SK-N-SH (cell line): ENCODE results near the gene MFAP2. TPM values are rescaled to one million over a fixed set of nuclear protein-coding genes. Genes with fewer than 3 reads are reported as not detected.

ENCODE experiments used
- CTCF ChIA-PET: fragments of 300-600, 350-600 bp; formaldehyde crosslinking; extraction: SDS; loops from one replicate; lab custom pipeline; 2021; lab: Yijun Ruan, JAX
- POLR2A ChIA-PET: fragments of 350-600 bp; sonication (Branson Sonifier 250); formaldehyde crosslinking; extraction: SDS; loops from one replicate; lab custom pipeline; 2020; ENCODE audit warnings: antibody characterized with exemption, inconsistent platforms; lab: Yijun Ruan, JAX
- DNase-seq: peaks from one replicate; pipeline ENCODE4 v3.0.0; 2012
- H2AFZ ChIP-seq: fragments of 200-600 bp; sonication (generic); 2 replicates; pipeline ENCODE4 v1.8.1; 2016; ENCODE audit warnings: antibody characterized with exemption, mild to moderate bottlenecking, low read depth
- H3F3A ChIP-seq: fragments of 200-600 bp; sonication (generic); replicated peaks from 2 replicates; pipeline ENCODE3; 2016; ENCODE audit warnings: antibody characterized with exemption, mild to moderate bottlenecking; ENCODE audit not compliant: insufficient read depth
- H3K27ac ChIP-seq, 2 experiments: fragments of 200-500 bp in 1 of 2; fragments of 200-600 bp in 1 of 2; sonication (Bioruptor generic) in 1 of 2; sonication (generic), shearing (Covaris generic) in 1 of 2; 2 replicates each; pipeline versions ENCODE4 v1.5.1 to v1.6.1; 2014 to 2016; ENCODE audit warnings: low read depth in 2 of 2, inconsistent platforms in 1 of 2, low read length in 1 of 2, mild to moderate bottlenecking in 1 of 2, mixed read lengths in 1 of 2
- H3K27me3 ChIP-seq: fragments of 200-600 bp; sonication (generic), shearing (Covaris generic); 2 replicates; pipeline ENCODE4 v1.6.1; 2016; ENCODE audit warnings: mixed run types; ENCODE audit not compliant: insufficient read depth
- H3K36me3 ChIP-seq, 2 experiments: fragments of 200-500 bp in 1 of 2; fragments of 200-600 bp in 1 of 2; sonication (Bioruptor generic) in 1 of 2; sonication (generic) in 1 of 2; replicated peaks in 1 of 2; 2 replicates each; pipeline versions ENCODE3 to v1.5.1; 2014 to 2016; ENCODE audit warnings: low read length in 1 of 2, mild to moderate bottlenecking in 1 of 2; ENCODE audit not compliant: insufficient read depth in 2 of 2, control insufficient read depth in 1 of 2
- H3K4me1 ChIP-seq, 2 experiments: fragments of 200-500 bp in 1 of 2; fragments of 200-600 bp in 1 of 2; sonication (Bioruptor generic) in 1 of 2; sonication (generic), shearing (Covaris generic) in 1 of 2; 2 replicates each; pipeline versions ENCODE4 v1.5.1 to v1.6.1; 2014 to 2016; ENCODE audit warnings: low read depth in 1 of 2, low read length in 1 of 2, mixed run types in 1 of 2; ENCODE audit not compliant: insufficient read depth in 2 of 2, control insufficient read depth in 1 of 2
- H3K4me2 ChIP-seq: fragments of 200-600 bp; sonication (generic), shearing (Covaris generic); 2 replicates; pipeline ENCODE4 v1.6.1; 2017; ENCODE audit warnings: mixed run types
- H3K4me3 ChIP-seq, 2 experiments: fragments of 200-500 bp in 1 of 2; fragments of 200-600 bp in 1 of 2; sonication (Bioruptor generic) in 1 of 2; sonication (generic), shearing (Covaris generic) in 1 of 2; 2 replicates each; pipeline versions ENCODE4 v1.5.1 to v1.8.1; 2014 to 2016; ENCODE audit warnings: low read depth in 2 of 2, inconsistent platforms in 1 of 2, low read length in 1 of 2, mild to moderate bottlenecking in 1 of 2, mixed read lengths in 1 of 2, moderate library complexity in 1 of 2
- H3K79me2 ChIP-seq: fragments of 200-600 bp; sonication (generic); 2 replicates; pipeline ENCODE4 v1.8.1; 2017; ENCODE audit warnings: mild to moderate bottlenecking; ENCODE audit not compliant: insufficient read depth
- H3K9ac ChIP-seq: fragments of 200-600 bp; sonication (generic); 2 replicates; pipeline ENCODE4 v1.6.1; 2017; ENCODE audit warnings: mixed run types
- H3K9me2 ChIP-seq: fragments of 200-600 bp; sonication (generic); 2 replicates; pipeline ENCODE4 v1.6.1; 2017; ENCODE audit warnings: mixed run types
- H3K9me3 ChIP-seq: fragments of 200-600 bp; sonication (generic); 2 replicates; pipeline ENCODE4 v1.6.1; 2017; ENCODE audit warnings: mixed run types, mild to moderate bottlenecking, moderate library complexity
- H4K20me1 ChIP-seq: fragments of 200-600 bp; sonication (generic); 2 replicates; pipeline ENCODE4 v1.6.1; 2017; ENCODE audit warnings: mild to moderate bottlenecking, mixed run types; ENCODE audit not compliant: insufficient read depth
- CTCF ChIP-seq: fragments of 200-600 bp; sonication (generic); IDR thresholded peaks from 2 replicates; pipeline ENCODE4 v1.6.1; 2017; ENCODE audit warnings: antibody characterized with exemption, mild to moderate bottlenecking, moderate library complexity
- ELF1 ChIP-seq: IDR thresholded peaks from 2 replicates; pipeline ENCODE4 v1.4.0; 2012
- FOXJ3 ChIP-seq: sonication (generic); formaldehyde crosslinking; IDR thresholded peaks from 2 replicates; pipeline ENCODE4 v1.5.1; 2020; ENCODE audit warnings: mild to moderate bottlenecking, missing genetic modification reagents
- GATA2 ChIP-seq: sonication (generic); formaldehyde crosslinking; IDR thresholded peaks from 2 replicates; pipeline ENCODE4 v1.5.0; 2020; ENCODE audit warnings: mild to moderate bottlenecking, missing genetic modification reagents
- JUND ChIP-seq: IDR thresholded peaks from 2 replicates; pipeline ENCODE4 v1.4.0; 2012
- MEF2A ChIP-seq: IDR thresholded peaks from 2 replicates; pipeline ENCODE4 v1.4.0; 2012; ENCODE audit warnings: low read depth, borderline replicate concordance
- NFIC ChIP-seq: IDR thresholded peaks from 2 replicates; pipeline ENCODE4 v1.4.0; 2012; ENCODE audit warnings: borderline replicate concordance
- NRF1 ChIP-seq: IDR thresholded peaks from 2 replicates; pipeline ENCODE4 v1.6.1; 2012; ENCODE audit warnings: low read depth, mild to moderate bottlenecking, low read length
- REST ChIP-seq: IDR thresholded peaks from 2 replicates; pipeline ENCODE4 v1.6.1; 2012; ENCODE audit warnings: mild to moderate bottlenecking, low read depth, low read length, moderate library complexity
- SIN3A ChIP-seq: IDR thresholded peaks from 2 replicates; pipeline ENCODE4 v1.6.1; 2012; ENCODE audit warnings: low read depth, mild to moderate bottlenecking, low read length, moderate library complexity, borderline replicate concordance
- SMC3 ChIP-seq: IDR thresholded peaks from 2 replicates; pipeline ENCODE4 v1.6.1; 2012; ENCODE audit warnings: low read depth, low read length, improper control_type of control experiment
- YY1 ChIP-seq: IDR thresholded peaks from 2 replicates; pipeline ENCODE4 v1.4.0; 2012; ENCODE audit warnings: low read depth, mild to moderate bottlenecking
- WGBS: methylation state at CpG from one replicate; pipeline ENCODE4 v1.1.6; 2017; ENCODE audit warnings: low lambda C conversion rate; 5-methylcytosine and 5-hydroxymethylcytosine counted together
- polyA plus RNA-seq, 3 experiments: library from polyadenylated mRNA; depleted of rRNA; stranded (reverse); fragments of >200 nt; gene quantifications; 2 replicates each; pipeline ENCODE4 v1.2.3, GENCODE V29; 2012

The MFAP2 gene
- polyA plus RNA-seq, 1 of the 3 experiments (the other 2 are of a cell fraction) = 189 TPM

GRCh38 chr1:16969057-16969611 is 11.3 kb downstream of the MFAP2 start:
- 96% methylated on average over 9 of the region's 14 CpGs for WGBS
- no peaks in the 10 kb centered on the region for H3K27me3 ChIP-seq
- CTCF ChIA-PET = interaction anchor here (0.8 to 20.3 kb wide), 4 partner anchors 8 to 73 kb away, joined by 3 to 408 read pairs (median 12); partner anchors contain the start of gene SDHB

More at GRCh38 chr1:16969057-16969611, 11.3 kb downstream of the MFAP2 start:
- Histone ChIP-seq H3K27ac (peak overlapping the region in 1 of 2 experiments; percentile 5; a peak in 1 of 4 replicates), H4K20me1 (peaks cover 15% of the 10 kb centered on the region; the same call in 1 of the 2 replicates), H3K4me1 (peaks cover 11 to 33% of the 10 kb centered on the region in 2 experiments; a peak in 2 of 4 replicates), H3K4me3 (no peak overlapping the region), H2AFZ (no peak overlapping the region), H3K9me2 (no peaks in the 10 kb centered on the region), H3K79me2 (no peaks in the 10 kb centered on the region), H3K9me3 (no peaks in the 10 kb centered on the region), H3F3A (peaks cover 16% of the 10 kb centered on the region), H3K4me2 (no peak overlapping the region), H3K36me3 (peaks cover 6 to 18% of the 10 kb centered on the region in 2 experiments), H3K9ac (no peak overlapping the region)
- POLR2A ChIA-PET = interaction anchor here (1.0 to 1.8 kb wide), 2 partner anchors 9 to 10 kb away, joined by 3 to 4 read pairs; no protein-coding TSS in a partner anchor
- DNase-seq = no peak
- TF ChIP-seq NFIC = no peak
- no peak for TF ChIP-seq ELF1
- no peak for TF ChIP-seq GATA2
- no peak for TF ChIP-seq SMC3
- TF ChIP-seq FOXJ3 (CRISPR knock-in tag) = no peak
- TF ChIP-seq NRF1 = no peak
- TF ChIP-seq JUND = no peak
- no peak for TF ChIP-seq CTCF
- no peak for TF ChIP-seq YY1
- no peak for TF ChIP-seq MEF2A
- no peak for TF ChIP-seq SIN3A
- no peak for TF ChIP-seq REST
